SK-N-SH (cell line): Measurements from ENCODE around the gene FMN1. TPM values are rescaled to one million over a fixed set of nuclear protein-coding genes. Genes with fewer than 3 reads are reported as not detected.

Source experiments
- CTCF ChIA-PET: fragments of 300-600, 350-600 bp; formaldehyde crosslinking; extraction: SDS; loops from one replicate; lab custom pipeline; 2021; lab: Yijun Ruan, JAX
- POLR2A ChIA-PET: fragments of 350-600 bp; sonication (Branson Sonifier 250); formaldehyde crosslinking; extraction: SDS; loops from one replicate; lab custom pipeline; 2020; ENCODE audit warnings: antibody characterized with exemption, inconsistent platforms; lab: Yijun Ruan, JAX
- DNase-seq: peaks from one replicate; pipeline ENCODE4 v3.0.0; 2012
- H2AFZ ChIP-seq: fragments of 200-600 bp; sonication (generic); 2 replicates; pipeline ENCODE4 v1.8.1; 2016; ENCODE audit warnings: antibody characterized with exemption, mild to moderate bottlenecking, low read depth
- H3F3A ChIP-seq: fragments of 200-600 bp; sonication (generic); replicated peaks from 2 replicates; pipeline ENCODE3; 2016; ENCODE audit warnings: antibody characterized with exemption, mild to moderate bottlenecking; ENCODE audit not compliant: insufficient read depth
- H3K27ac ChIP-seq, 2 experiments: fragments of 200-500 bp in 1 of 2; fragments of 200-600 bp in 1 of 2; sonication (Bioruptor generic) in 1 of 2; sonication (generic), shearing (Covaris generic) in 1 of 2; 2 replicates each; pipeline versions ENCODE4 v1.5.1 to v1.6.1; 2014 to 2016; ENCODE audit warnings: low read depth in 2 of 2, inconsistent platforms in 1 of 2, low read length in 1 of 2, mild to moderate bottlenecking in 1 of 2, mixed read lengths in 1 of 2
- H3K27me3 ChIP-seq: fragments of 200-600 bp; sonication (generic), shearing (Covaris generic); 2 replicates; pipeline ENCODE4 v1.6.1; 2016; ENCODE audit warnings: mixed run types; ENCODE audit not compliant: insufficient read depth
- H3K36me3 ChIP-seq, 2 experiments: fragments of 200-500 bp in 1 of 2; fragments of 200-600 bp in 1 of 2; sonication (Bioruptor generic) in 1 of 2; sonication (generic) in 1 of 2; replicated peaks in 1 of 2; 2 replicates each; pipeline versions ENCODE3 to v1.5.1; 2014 to 2016; ENCODE audit warnings: low read length in 1 of 2, mild to moderate bottlenecking in 1 of 2; ENCODE audit not compliant: insufficient read depth in 2 of 2, control insufficient read depth in 1 of 2
- H3K4me1 ChIP-seq, 2 experiments: fragments of 200-500 bp in 1 of 2; fragments of 200-600 bp in 1 of 2; sonication (Bioruptor generic) in 1 of 2; sonication (generic), shearing (Covaris generic) in 1 of 2; 2 replicates each; pipeline versions ENCODE4 v1.5.1 to v1.6.1; 2014 to 2016; ENCODE audit warnings: low read depth in 1 of 2, low read length in 1 of 2, mixed run types in 1 of 2; ENCODE audit not compliant: insufficient read depth in 2 of 2, control insufficient read depth in 1 of 2
- H3K4me2 ChIP-seq: fragments of 200-600 bp; sonication (generic), shearing (Covaris generic); 2 replicates; pipeline ENCODE4 v1.6.1; 2017; ENCODE audit warnings: mixed run types
- H3K4me3 ChIP-seq, 2 experiments: fragments of 200-500 bp in 1 of 2; fragments of 200-600 bp in 1 of 2; sonication (Bioruptor generic) in 1 of 2; sonication (generic), shearing (Covaris generic) in 1 of 2; 2 replicates each; pipeline versions ENCODE4 v1.5.1 to v1.8.1; 2014 to 2016; ENCODE audit warnings: low read depth in 2 of 2, inconsistent platforms in 1 of 2, low read length in 1 of 2, mild to moderate bottlenecking in 1 of 2, mixed read lengths in 1 of 2, moderate library complexity in 1 of 2
- H3K79me2 ChIP-seq: fragments of 200-600 bp; sonication (generic); 2 replicates; pipeline ENCODE4 v1.8.1; 2017; ENCODE audit warnings: mild to moderate bottlenecking; ENCODE audit not compliant: insufficient read depth
- H3K9ac ChIP-seq: fragments of 200-600 bp; sonication (generic); 2 replicates; pipeline ENCODE4 v1.6.1; 2017; ENCODE audit warnings: mixed run types
- H3K9me2 ChIP-seq: fragments of 200-600 bp; sonication (generic); 2 replicates; pipeline ENCODE4 v1.6.1; 2017; ENCODE audit warnings: mixed run types
- H3K9me3 ChIP-seq: fragments of 200-600 bp; sonication (generic); 2 replicates; pipeline ENCODE4 v1.6.1; 2017; ENCODE audit warnings: mixed run types, mild to moderate bottlenecking, moderate library complexity
- H4K20me1 ChIP-seq: fragments of 200-600 bp; sonication (generic); 2 replicates; pipeline ENCODE4 v1.6.1; 2017; ENCODE audit warnings: mild to moderate bottlenecking, mixed run types; ENCODE audit not compliant: insufficient read depth
- EP300 ChIP-seq, 2 experiments: IDR thresholded peaks; 2 replicates each; pipeline versions ENCODE4 v1.4.0 to v1.6.1; 2012; ENCODE audit warnings: borderline replicate concordance in 1 of 2, low read depth in 1 of 2, low read length in 1 of 2
- EZH2phosphoT487 ChIP-seq: fragments of 200-600 bp; sonication (generic); IDR thresholded peaks from 2 replicates; pipeline ENCODE4 v1.6.1; 2017; ENCODE audit warnings: low read depth, mixed run types, mild to moderate bottlenecking, antibody characterized with exemption, moderate library complexity, borderline replicate concordance
- GABPA ChIP-seq: IDR thresholded peaks from 2 replicates; pipeline ENCODE4 v1.4.0; 2012; ENCODE audit warnings: low read depth, mild to moderate bottlenecking
- IRF3 ChIP-seq: fragments of 150-350 bp; IDR thresholded peaks from 2 replicates; pipeline ENCODE4 v1.6.1; 2016; ENCODE audit warnings: mild to moderate bottlenecking, low read depth, low read length
- JUND ChIP-seq: IDR thresholded peaks from 2 replicates; pipeline ENCODE4 v1.4.0; 2012
- MAX ChIP-seq: IDR thresholded peaks from 2 replicates; pipeline ENCODE4 v1.4.0; 2012; ENCODE audit warnings: low read depth
- MEF2A ChIP-seq: IDR thresholded peaks from 2 replicates; pipeline ENCODE4 v1.4.0; 2012; ENCODE audit warnings: low read depth, borderline replicate concordance
- NFIC ChIP-seq: IDR thresholded peaks from 2 replicates; pipeline ENCODE4 v1.4.0; 2012; ENCODE audit warnings: borderline replicate concordance
- NRF1 ChIP-seq: IDR thresholded peaks from 2 replicates; pipeline ENCODE4 v1.6.1; 2012; ENCODE audit warnings: low read depth, mild to moderate bottlenecking, low read length
- PBX3 ChIP-seq: IDR thresholded peaks from 2 replicates; pipeline ENCODE4; 2012
- POLR2AphosphoS5 ChIP-seq: IDR thresholded peaks from 2 replicates; pipeline ENCODE4 v1.6.1; 2012; ENCODE audit warnings: low read depth, low read length
- RAD21 ChIP-seq: IDR thresholded peaks from 2 replicates; pipeline ENCODE4 v1.6.1; 2012; ENCODE audit warnings: mild to moderate bottlenecking, low read length
- RCOR1 ChIP-seq: fragments of 150-350 bp; IDR thresholded peaks from 2 replicates; pipeline ENCODE4 v1.6.1; 2017; ENCODE audit warnings: antibody characterized with exemption, low read length
- REST ChIP-seq: IDR thresholded peaks from 2 replicates; pipeline ENCODE4 v1.6.1; 2012; ENCODE audit warnings: mild to moderate bottlenecking, low read depth, low read length, moderate library complexity
- RFX5 ChIP-seq: IDR thresholded peaks from 2 replicates; pipeline ENCODE4 v1.6.1; 2012; ENCODE audit warnings: mild to moderate bottlenecking, improper control_type of control experiment, low read length
- TAF1 ChIP-seq: IDR thresholded peaks from 2 replicates; pipeline ENCODE4 v1.6.1; 2012; ENCODE audit warnings: low read depth, mild to moderate bottlenecking, low read length, moderate library complexity, borderline replicate concordance
- USF2 ChIP-seq: fragments of 150-350 bp; IDR thresholded peaks from 2 replicates; pipeline ENCODE4 v1.6.1; 2017; ENCODE audit warnings: antibody characterized with exemption, low read length, low read depth, borderline replicate concordance
- ZBTB33 ChIP-seq: IDR thresholded peaks from 2 replicates; pipeline ENCODE4 v1.4.0; 2012; ENCODE audit warnings: low read depth, borderline replicate concordance
- WGBS: methylation state at CpG from one replicate; pipeline ENCODE4 v1.1.6; 2017; ENCODE audit warnings: low lambda C conversion rate; 5-methylcytosine and 5-hydroxymethylcytosine counted together
- polyA plus RNA-seq, 3 experiments: library from polyadenylated mRNA; depleted of rRNA; stranded (reverse); fragments of >200 nt; gene quantifications; 2 replicates each; pipeline ENCODE4 v1.2.3, GENCODE V29; 2012

Gene FMN1
- polyA plus RNA-seq, 1 of the 3 experiments (the other 2 are of a cell fraction) = 9.1 TPM

DNA sequence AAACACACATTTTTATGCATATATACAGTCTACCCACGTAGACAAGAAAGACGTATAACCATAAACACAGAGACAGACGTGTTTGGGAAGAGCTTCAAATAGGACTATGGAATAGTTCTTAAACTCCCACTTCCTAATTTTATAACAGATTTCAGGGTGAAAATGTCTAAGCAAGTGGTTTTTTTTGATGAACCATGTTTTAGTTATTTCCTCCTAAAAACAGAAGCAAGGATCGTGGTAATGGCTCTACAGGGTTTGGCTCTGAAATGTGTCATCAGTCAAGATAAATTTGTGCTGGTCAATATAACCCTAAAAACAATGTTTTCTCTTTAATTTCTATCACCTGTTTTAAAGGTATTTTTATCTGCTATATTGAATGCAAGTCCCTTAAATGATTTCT is 58.2 kb downstream of the FMN1 start:
- peaks cover 10% of the 10 kb centered on the region; the same call in 1 of the 2 replicates for H4K20me1 ChIP-seq
- H3K9me2 ChIP-seq = no peaks in the 10 kb centered on the region
- no peaks in the 10 kb centered on the region for H3K9me3 ChIP-seq
- no peak for TF ChIP-seq PBX3
- TF ChIP-seq EZH2phosphoT487 = no peak
- TF ChIP-seq JUND = no peak
- TF ChIP-seq NRF1 = no peak
- no peak for TF ChIP-seq RCOR1
- TF ChIP-seq GABPA = no peak
- TF ChIP-seq EP300 (IDR thresholded peaks at IDR 0.05; ENCODE audit: borderline replicate concordance in 1 of 2, low read depth in 1 of 2, low read length in 1 of 2) = no peak
- TF ChIP-seq RAD21 = no peak
- TF ChIP-seq RFX5 = no peak
- no peak for TF ChIP-seq POLR2AphosphoS5
- TF ChIP-seq NFIC = no peak
- no peak for TF ChIP-seq MEF2A
- TF ChIP-seq ZBTB33 = no peak
- no peak for TF ChIP-seq TAF1
- no peak for TF ChIP-seq USF2
- TF ChIP-seq MAX = no peak
- TF ChIP-seq IRF3 = no peak
- TF ChIP-seq REST = no peak
- TF ChIP-seq, all 33 proteins: peak for 0
- Histone ChIP-seq H3K27me3 (no peaks in the 10 kb centered on the region), H2AFZ (no peak overlapping the region), H3K36me3 (peaks cover 0 to 24% of the 10 kb centered on the region in 2 experiments), H3K4me2 (no peak overlapping the region), H3F3A (peaks cover 27% of the 10 kb centered on the region), H3K4me3 (no peak overlapping the region), H3K79me2 (peaks cover 100% of the 10 kb centered on the region), H3K4me1 (peaks cover 24 to 39% of the 10 kb centered on the region in 2 experiments), H3K27ac (peak overlapping the region; percentile 68 to 76; a peak in 3 of 4 replicates), H3K9ac (no peak overlapping the region)
- 34% methylated on average over 4 of the region's 4 CpGs for WGBS
- ChIA-PET CTCF (interaction anchor here (1.0 to 5.3 kb wide), 3 partner anchors 9 to 115 kb away, joined by 3 to 42 read pairs (median 5); no protein-coding TSS in a partner anchor), POLR2A (no interaction called here)
- DNase-seq = no peak
